ENCODE measurements around the gene ZNF148.

DNA sequence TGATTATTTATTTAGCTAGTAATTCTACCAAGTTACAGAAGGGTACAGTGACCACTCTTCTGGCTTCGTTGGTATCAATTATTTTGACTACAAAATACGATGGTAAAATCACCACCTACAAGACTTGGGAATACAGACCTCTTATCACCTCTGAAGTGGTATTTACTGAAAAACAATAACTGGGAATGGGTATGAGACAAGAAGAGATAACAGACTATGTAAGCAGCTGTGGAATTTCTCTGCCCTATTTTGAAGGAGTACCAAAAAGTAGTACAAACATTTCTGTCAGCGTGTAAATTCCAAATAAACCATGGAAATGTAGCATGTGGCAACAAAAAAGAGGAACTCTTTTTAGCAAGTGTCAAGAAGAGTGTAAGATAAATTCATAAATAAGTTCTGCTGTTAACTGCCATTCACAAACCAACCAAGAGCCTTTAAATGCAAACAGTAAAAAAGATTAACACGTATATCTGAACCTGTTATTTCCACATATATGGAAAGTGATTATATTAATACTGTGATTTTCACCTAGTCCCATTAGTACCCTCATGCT lies 85.6 kb downstream of the ZNF148 start:
- TF ChIP-seq, protein P1, sequence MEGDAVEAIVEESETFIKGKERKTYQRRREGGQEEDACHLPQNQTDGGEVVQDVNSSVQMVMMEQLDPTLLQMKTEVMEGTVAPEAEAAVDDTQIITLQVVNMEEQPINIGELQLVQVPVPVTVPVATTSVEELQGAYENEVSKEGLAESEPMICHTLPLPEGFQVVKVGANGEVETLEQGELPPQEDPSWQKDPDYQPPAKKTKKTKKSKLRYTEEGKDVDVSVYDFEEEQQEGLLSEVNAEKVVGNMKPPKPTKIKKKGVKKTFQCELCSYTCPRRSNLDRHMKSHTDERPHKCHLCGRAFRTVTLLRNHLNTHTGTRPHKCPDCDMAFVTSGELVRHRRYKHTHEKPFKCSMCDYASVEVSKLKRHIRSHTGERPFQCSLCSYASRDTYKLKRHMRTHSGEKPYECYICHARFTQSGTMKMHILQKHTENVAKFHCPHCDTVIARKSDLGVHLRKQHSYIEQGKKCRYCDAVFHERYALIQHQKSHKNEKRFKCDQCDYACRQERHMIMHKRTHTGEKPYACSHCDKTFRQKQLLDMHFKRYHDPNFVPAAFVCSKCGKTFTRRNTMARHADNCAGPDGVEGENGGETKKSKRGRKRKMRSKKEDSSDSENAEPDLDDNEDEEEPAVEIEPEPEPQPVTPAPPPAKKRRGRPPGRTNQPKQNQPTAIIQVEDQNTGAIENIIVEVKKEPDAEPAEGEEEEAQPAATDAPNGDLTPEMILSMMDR (IDR thresholded peaks at IDR 0.05; ENCODE audit: low read length), result no peak
- no peak for TF ChIP-seq EZH2 (optimal IDR thresholded peaks at IDR 0.05; ENCODE audit: low read depth, low read length)
